Thyroid gland (tissue), 4 donors: ENCODE results near the gene ZNF687. TPM values are rescaled to one million over a fixed set of nuclear protein-coding genes. Genes with fewer than 3 reads are reported as not detected.

Source experiments
- DNase-seq, 2 donors: peaks; one replicate each; pipeline ENCODE4 v3.0.0-alpha.2; 2019
- H3K27ac ChIP-seq, 3 donors: fragments of 200-600 bp; sonication (generic); 1 replicate in 2 of 3; 2 replicates in 1 of 3; pipeline ENCODE4 v1.5.1; 2016 to 2019; ENCODE audit warnings: mild to moderate bottlenecking in 1 of 3, moderate library complexity in 1 of 3
- H3K27me3 ChIP-seq: fragments of 200-600 bp; sonication (generic); one replicate; pipeline ENCODE4 v1.5.1; 2019
- H3K36me3 ChIP-seq, 2 donors: fragments of 200-600 bp; sonication (generic); one replicate each; pipeline ENCODE4 v1.5.1; 2016 to 2019
- H3K4me1 ChIP-seq, 2 donors: fragments of 200-600 bp; sonication (generic); one replicate each; pipeline ENCODE4 v1.5.1; 2017 to 2019
- H3K4me3 ChIP-seq, 3 donors: fragments of 200-600 bp; sonication (generic); replicated peaks in 1 of 3; 1 replicate in 2 of 3; 2 replicates in 1 of 3; pipeline ENCODE4 v1.5.1; 2016; ENCODE audit warnings: mild to moderate bottlenecking in 1 of 3
- H3K9me3 ChIP-seq: fragments of 200-600 bp; sonication (generic); one replicate; pipeline ENCODE4 v1.5.1; 2017
- POLR2A ChIP-seq, 2 donors: fragments of 450-650 bp; IDR thresholded peaks; one replicate each; pipeline ENCODE4 v1.6.1; 2017; ENCODE audit warnings: antibody characterized with exemption in 2 of 2, mild to moderate bottlenecking in 2 of 2, moderate library complexity in 1 of 2
- WGBS, 2 donors: methylation state at CpG; one replicate each; pipeline ENCODE4 v1.1.5; 2017; 5-methylcytosine and 5-hydroxymethylcytosine counted together
- intact Hi-C: fragments of 100-400 bp; cut with DNase I; formaldehyde crosslinking; loops from one replicate; pipeline ENCODE4 v1.15.1; 2023
- total RNA-seq, 4 donors: library from RNA; depleted of rRNA; stranded (reverse); fragments of >200 nt; gene quantifications; one replicate each; pipeline ENCODE4 v1.2.3, GENCODE V29; 2016
- TF ChIP-seq, protein P1 (sequence below), 6 experiments: fragments of 200-600 bp in 3 of 6; fragments of 450-650 bp in 3 of 6; sonication (generic) in 3 of 6; IDR thresholded peaks; one replicate each; pipeline ENCODE4 v1.5.1; 2016 to 2019; ENCODE audit warnings: antibody characterized with exemption in 6 of 6, mild to moderate bottlenecking in 2 of 6, inconsistent platforms in 1 of 6, moderate library complexity in 1 of 6

The ZNF687 gene, protein sequence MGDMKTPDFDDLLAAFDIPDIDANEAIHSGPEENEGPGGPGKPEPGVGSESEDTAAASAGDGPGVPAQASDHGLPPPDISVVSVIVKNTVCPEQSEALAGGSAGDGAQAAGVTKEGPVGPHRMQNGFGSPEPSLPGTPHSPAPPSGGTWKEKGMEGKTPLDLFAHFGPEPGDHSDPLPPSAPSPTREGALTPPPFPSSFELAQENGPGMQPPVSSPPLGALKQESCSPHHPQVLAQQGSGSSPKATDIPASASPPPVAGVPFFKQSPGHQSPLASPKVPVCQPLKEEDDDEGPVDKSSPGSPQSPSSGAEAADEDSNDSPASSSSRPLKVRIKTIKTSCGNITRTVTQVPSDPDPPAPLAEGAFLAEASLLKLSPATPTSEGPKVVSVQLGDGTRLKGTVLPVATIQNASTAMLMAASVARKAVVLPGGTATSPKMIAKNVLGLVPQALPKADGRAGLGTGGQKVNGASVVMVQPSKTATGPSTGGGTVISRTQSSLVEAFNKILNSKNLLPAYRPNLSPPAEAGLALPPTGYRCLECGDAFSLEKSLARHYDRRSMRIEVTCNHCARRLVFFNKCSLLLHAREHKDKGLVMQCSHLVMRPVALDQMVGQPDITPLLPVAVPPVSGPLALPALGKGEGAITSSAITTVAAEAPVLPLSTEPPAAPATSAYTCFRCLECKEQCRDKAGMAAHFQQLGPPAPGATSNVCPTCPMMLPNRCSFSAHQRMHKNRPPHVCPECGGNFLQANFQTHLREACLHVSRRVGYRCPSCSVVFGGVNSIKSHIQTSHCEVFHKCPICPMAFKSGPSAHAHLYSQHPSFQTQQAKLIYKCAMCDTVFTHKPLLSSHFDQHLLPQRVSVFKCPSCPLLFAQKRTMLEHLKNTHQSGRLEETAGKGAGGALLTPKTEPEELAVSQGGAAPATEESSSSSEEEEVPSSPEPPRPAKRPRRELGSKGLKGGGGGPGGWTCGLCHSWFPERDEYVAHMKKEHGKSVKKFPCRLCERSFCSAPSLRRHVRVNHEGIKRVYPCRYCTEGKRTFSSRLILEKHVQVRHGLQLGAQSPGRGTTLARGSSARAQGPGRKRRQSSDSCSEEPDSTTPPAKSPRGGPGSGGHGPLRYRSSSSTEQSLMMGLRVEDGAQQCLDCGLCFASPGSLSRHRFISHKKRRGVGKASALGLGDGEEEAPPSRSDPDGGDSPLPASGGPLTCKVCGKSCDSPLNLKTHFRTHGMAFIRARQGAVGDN
- total RNA-seq: 10 to 100 TPM; 24.2 to 38.0 (median 33.7) TPM

DNA sequence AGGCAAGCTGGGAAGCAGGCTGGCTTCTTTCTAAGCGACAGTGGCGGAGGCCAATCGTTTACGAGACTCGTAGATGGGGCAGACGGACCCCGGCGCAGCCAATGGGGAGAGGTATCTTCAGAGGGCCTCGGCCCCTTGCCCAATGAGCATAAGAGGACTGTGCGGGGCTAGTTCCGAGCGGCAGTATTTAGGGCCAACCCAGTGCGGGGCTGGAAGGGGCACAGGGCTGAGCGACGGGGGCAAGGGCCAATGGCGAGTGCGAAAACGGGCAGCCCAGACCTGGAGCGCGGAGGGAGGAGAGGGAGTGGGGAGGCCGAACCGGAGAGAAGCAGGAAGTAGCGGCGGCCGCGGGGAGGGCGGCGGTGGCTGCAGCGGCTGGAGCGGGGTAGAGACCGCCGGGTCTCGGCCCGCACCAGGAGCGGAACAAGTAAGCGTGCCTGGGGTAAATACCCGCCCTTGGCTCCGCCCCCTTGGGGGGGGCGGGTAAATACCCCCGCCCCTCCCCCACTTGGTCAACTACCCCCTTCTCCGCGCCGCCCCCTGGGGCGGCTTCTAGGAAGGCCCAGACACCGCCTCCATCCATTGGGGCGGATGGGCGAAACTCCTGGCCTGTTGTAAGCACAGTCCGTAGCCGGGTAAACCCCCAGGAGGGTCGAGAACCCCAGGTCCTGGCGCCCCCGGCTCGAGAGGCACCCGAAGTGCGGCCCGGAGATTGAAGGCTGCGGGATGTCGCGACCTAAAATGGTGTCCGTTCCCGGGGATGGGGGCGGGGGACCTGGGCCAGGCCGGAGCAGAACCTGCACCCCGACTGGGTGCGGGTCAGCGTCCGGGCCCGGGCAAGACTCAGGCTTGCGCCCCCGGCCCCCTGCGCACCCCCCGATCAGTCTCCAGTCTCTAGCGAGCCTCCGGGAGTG, at the start of gene ZNF687:
TSS of gene ZNF687 (plus strand) at position 331 of the 914 bp plus-strand sequence. CDS start 3,993 bp downstream, outside the sequence.
- Histone ChIP-seq H3K36me3 (peaks cover 12 to 13% of the 10 kb centered on the region in 2 donors), H3K27ac (peak within 1 kb of the TSS; percentile 93 to 99 (median 99)), H3K27me3 (no peaks in the 10 kb centered on the region), H3K4me3 (peak within 1 kb of the TSS; percentile 36 to 95 (median 70)), H3K4me1 (peaks cover 3 to 17% of the 10 kb centered on the region in 2 donors), H3K9me3 (no peaks in the 10 kb centered on the region)
- TF ChIP-seq POLR2A (IDR thresholded peaks at IDR 0.05): peak in 1 of 2 donors; percentile 72
- TF ChIP-seq, protein P1, sequence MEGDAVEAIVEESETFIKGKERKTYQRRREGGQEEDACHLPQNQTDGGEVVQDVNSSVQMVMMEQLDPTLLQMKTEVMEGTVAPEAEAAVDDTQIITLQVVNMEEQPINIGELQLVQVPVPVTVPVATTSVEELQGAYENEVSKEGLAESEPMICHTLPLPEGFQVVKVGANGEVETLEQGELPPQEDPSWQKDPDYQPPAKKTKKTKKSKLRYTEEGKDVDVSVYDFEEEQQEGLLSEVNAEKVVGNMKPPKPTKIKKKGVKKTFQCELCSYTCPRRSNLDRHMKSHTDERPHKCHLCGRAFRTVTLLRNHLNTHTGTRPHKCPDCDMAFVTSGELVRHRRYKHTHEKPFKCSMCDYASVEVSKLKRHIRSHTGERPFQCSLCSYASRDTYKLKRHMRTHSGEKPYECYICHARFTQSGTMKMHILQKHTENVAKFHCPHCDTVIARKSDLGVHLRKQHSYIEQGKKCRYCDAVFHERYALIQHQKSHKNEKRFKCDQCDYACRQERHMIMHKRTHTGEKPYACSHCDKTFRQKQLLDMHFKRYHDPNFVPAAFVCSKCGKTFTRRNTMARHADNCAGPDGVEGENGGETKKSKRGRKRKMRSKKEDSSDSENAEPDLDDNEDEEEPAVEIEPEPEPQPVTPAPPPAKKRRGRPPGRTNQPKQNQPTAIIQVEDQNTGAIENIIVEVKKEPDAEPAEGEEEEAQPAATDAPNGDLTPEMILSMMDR (IDR thresholded peaks at IDR 0.05): no peak
- intact Hi-C loops: no loop called here
- WGBS, 2 donors: 1% methylated on average over 18 to 44 of the region's 74 CpGs
- peak; percentile 100 for DNase-seq

DNA sequence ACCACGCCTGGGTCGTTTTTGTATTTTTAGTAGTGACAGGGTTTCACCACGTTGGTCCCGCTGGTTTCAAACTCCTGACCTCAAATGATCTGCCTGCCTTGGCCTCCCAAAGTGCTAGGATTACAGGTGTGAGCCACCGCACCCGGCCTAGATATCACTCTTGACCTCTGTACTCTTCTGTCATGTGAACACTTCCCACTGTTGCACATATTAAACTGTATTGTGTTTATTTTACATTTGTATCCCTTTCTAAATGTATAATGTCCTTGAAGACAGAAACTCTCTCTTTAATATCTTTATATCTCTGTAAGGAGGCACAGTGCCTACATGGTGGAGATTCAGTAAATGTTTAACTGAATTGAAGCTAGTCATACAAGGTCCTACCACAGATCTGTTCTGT, 46.9 kb upstream of the ZNF687 start:
- intact Hi-C loops: no loop called here
- TF ChIP-seq, protein P1 (IDR thresholded peaks at IDR 0.05): no peak
- TF ChIP-seq POLR2A (IDR thresholded peaks at IDR 0.05): no peak
- no peak overlapping the region for H3K27ac ChIP-seq
- H3K9me3 ChIP-seq: no peaks in the 10 kb centered on the region
- DNase-seq: no peak
- H3K4me3 ChIP-seq: no peak overlapping the region
- H3K27me3 ChIP-seq: no peaks in the 10 kb centered on the region
- peaks cover 86 to 94% of the 10 kb centered on the region in 2 donors for H3K36me3 ChIP-seq
- no peaks in the 10 kb centered on the region for H3K4me1 ChIP-seq
- 86 to 89% methylated on average over 6 of the region's 6 CpGs for WGBS, 2 donors

DNA sequence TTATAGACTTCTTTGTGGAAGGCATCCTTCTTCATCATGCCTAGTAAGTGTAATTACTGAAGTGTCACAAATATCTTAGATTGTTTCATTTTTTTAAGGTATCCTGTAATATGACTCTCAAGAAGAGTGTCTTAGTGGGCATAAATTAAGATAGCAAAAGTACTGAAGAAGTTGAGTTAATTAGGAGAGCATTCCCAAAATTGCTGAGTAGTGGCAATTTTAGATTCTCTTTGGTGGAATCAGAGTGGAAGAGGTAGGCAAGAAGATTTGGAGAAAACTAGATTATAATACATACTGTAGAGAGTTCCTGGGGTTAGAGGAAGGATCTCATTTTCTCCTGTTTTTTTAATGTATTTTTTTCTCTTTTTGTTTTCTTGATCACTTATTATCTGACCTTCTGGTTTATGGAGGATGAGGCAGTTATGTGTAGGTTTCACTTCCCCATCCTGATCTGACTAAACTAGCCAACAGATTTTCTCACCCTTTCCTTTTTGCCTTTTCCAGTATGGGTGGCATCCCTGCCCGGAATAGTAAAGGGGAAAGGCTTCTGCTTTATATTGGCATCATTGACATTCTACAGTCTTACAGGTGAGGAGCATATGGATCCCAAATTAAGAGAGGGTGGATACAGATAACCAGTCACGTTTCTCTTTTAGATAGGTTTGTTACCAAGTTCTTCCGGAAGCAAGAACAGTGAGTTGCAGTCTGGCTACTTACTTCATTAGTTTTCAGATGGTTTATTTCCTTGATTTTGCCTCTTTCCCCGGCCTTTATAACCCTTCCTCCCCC, 44.2 kb upstream of the ZNF687 start:
- no peaks in the 10 kb centered on the region for H3K4me1 ChIP-seq
- H3K27me3 ChIP-seq: no peaks in the 10 kb centered on the region
- WGBS, 2 donors: 90 to 92% methylated on average over 4 of the region's 4 CpGs
- no peak for TF ChIP-seq POLR2A (IDR thresholded peaks at IDR 0.05)
- TF ChIP-seq, protein P1 (IDR thresholded peaks at IDR 0.05): no peak
- no peak overlapping the region for H3K4me3 ChIP-seq
- no peak for DNase-seq
- H3K9me3 ChIP-seq: no peaks in the 10 kb centered on the region
- no peak overlapping the region for H3K27ac ChIP-seq
- intact Hi-C loops: no loop called here
- peaks cover 88 to 93% of the 10 kb centered on the region in 2 donors for H3K36me3 ChIP-seq

DNA sequence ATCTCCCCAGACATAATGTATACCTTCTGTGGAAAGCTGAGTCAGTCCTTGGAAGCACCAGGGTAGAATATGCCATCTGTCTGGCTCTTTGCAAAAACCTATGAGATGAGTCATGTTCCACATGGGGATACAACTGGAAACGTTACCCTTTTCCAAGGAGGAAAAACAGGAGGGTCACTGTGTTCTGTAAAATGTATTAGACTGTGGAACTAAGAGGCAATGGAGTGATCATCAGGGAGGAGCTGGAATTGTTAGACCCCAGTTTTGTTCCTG, 43.7 kb upstream of the ZNF687 start:
- no peak overlapping the region for H3K4me3 ChIP-seq
- no peaks in the 10 kb centered on the region for H3K4me1 ChIP-seq
- H3K9me3 ChIP-seq: no peaks in the 10 kb centered on the region
- TF ChIP-seq, protein P1 (IDR thresholded peaks at IDR 0.05): no peak
- TF ChIP-seq POLR2A (IDR thresholded peaks at IDR 0.05): no peak
- no peak overlapping the region for H3K27ac ChIP-seq
- no peaks in the 10 kb centered on the region for H3K27me3 ChIP-seq
- intact Hi-C loops: no loop called here
- DNase-seq: no peak
- 67 to 86% methylated on average over 1 of the region's 1 CpG for WGBS, 2 donors
- H3K36me3 ChIP-seq: peaks cover 88 to 93% of the 10 kb centered on the region in 2 donors
